Stomach (tissue), 4 donors: ENCODE results near the gene GABBR2.

Experiments
- CTCF ChIP-seq, 7 experiments: fragments of 450-650 bp in 4 of 7; fragments of 200-600 bp in 3 of 7; sonication (generic) in 3 of 7; IDR thresholded peaks; one replicate each; pipeline ENCODE4 v1.5.1; 2016 to 2019; ENCODE audit warnings: antibody characterized with exemption in 7 of 7, control low read depth in 2 of 7, mild to moderate bottlenecking in 1 of 7
- POLR2A ChIP-seq, 4 donors: fragments of 450-650 bp; IDR thresholded peaks; one replicate each; pipeline ENCODE4 v1.6.1; 2016; ENCODE audit warnings: antibody characterized with exemption in 4 of 4, control low read depth in 2 of 4, mild to moderate bottlenecking in 1 of 4, moderate library complexity in 1 of 4
- POLR2AphosphoS5 ChIP-seq, 3 donors: sonication (generic); formaldehyde crosslinking; IDR thresholded peaks; one replicate each; pipeline ENCODE4 v1.6.1; 2016; ENCODE audit warnings: antibody characterized with exemption in 3 of 3

GRCh38 chr9:98611319-98611718 lies 97.4 kb downstream of the GABBR2 start:
- TF ChIP-seq POLR2A (IDR thresholded peaks at IDR 0.05), result no peak
- no peak for TF ChIP-seq CTCF (IDR thresholded peaks at IDR 0.05)
- TF ChIP-seq POLR2AphosphoS5 (IDR thresholded peaks at IDR 0.05), result no peak
